ENCODE results near the gene KRT14.

Gene KRT14

GRCh38 chr17:41556931-41557330 lies 29.8 kb downstream of the KRT14 start:
- no peaks in the 10 kb centered on the region for H3K27me3 ChIP-seq (ENCODE audit: control insufficient read depth, insufficient read depth, low read length)
- no peaks in the 10 kb centered on the region for H3K9me3 ChIP-seq (ENCODE audit: control insufficient read depth, insufficient read depth, low read length)

DNA sequence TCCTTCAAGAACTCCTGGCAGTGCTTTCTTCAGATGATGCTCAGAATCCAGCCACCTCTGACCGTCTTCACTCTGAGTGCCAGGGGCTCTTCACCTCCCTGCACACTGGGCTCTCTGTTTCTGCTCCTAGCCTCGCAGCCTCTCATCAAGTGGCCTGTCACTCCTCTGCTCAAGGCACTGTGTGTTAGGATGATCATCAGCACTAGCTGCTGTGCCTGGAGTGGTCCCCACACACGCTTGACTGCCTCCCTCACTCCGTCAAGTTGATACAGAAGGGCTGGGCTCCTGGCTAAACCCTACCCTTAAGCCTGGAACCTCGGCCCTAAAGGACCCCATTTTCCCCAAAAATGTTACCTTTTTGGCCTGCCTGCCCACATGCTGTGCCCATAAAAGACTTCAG lies 30.4 kb downstream of the KRT14 start:
- Histone ChIP-seq H3K4me3 (ENCODE audit: low read depth, low read length) (no peak overlapping the region), H3K9ac (ENCODE audit: low read depth, low read length) (no peak overlapping the region), H3K36me3 (ENCODE audit: control insufficient read depth, insufficient read depth, low read length) (no peaks in the 10 kb centered on the region), H3K4me1 (ENCODE audit: control insufficient read depth, insufficient read depth, low read length) (peaks cover 3% of the 10 kb centered on the region), H3K27me3 (ENCODE audit: control insufficient read depth, insufficient read depth, low read length) (no peaks in the 10 kb centered on the region), H3K9me3 (ENCODE audit: control insufficient read depth, insufficient read depth, low read length) (no peaks in the 10 kb centered on the region)

More at GRCh38 chr17:41556931-41557330, 29.8 kb downstream of the KRT14 start:
- H3K9ac ChIP-seq (ENCODE audit: low read depth, low read length): no peak overlapping the region
- no peak overlapping the region for H3K4me3 ChIP-seq (ENCODE audit: low read depth, low read length)
- H3K36me3 ChIP-seq (ENCODE audit: control insufficient read depth, insufficient read depth, low read length): no peaks in the 10 kb centered on the region
- peaks cover 3% of the 10 kb centered on the region for H3K4me1 ChIP-seq (ENCODE audit: control insufficient read depth, insufficient read depth, low read length)

DNA sequence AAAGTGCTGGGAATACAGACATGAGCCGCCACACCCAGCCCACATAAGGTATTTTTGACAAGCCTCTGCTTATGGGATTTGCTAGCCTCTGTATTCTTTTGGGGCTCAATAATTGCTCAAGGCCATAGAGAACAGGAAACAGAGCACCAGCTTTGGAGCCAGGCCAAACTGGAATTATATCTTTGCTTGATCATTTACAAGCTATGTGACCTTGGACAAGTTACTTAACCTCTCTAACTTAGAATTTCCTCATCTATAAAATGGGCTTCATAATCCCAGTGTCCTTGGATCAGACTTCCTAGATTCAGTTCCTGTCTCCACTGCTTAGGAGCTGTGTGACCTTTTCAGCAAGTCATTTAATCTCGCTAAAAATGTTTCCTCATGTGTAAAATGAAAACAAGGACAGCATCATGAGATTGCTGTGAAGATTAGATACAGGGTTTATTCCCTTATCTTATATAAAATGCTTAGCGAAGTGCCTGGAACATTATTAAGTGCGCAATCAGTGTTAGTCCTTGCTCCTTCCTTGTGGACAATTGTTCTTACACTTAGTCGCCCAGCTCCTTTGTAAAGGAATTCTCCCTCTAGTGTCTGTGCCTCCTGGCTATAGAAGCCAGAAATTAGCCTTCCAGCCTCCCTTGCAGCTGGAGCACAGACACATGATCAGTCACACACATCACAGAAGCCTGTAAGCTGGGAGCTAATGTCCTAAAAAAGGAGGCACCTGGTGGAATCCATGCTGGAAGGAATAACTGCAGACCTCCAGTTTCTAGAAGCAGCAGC lies 31.4 kb downstream of the KRT14 start:
- H3K9me3 ChIP-seq (ENCODE audit: control insufficient read depth, insufficient read depth, low read length): no peaks in the 10 kb centered on the region
- no peak overlapping the region for H3K4me3 ChIP-seq (ENCODE audit: low read depth, low read length)
- H3K36me3 ChIP-seq (ENCODE audit: control insufficient read depth, insufficient read depth, low read length): no peaks in the 10 kb centered on the region
- no peak overlapping the region for H3K9ac ChIP-seq (ENCODE audit: low read depth, low read length)
- peaks cover 3% of the 10 kb centered on the region for H3K4me1 ChIP-seq (ENCODE audit: control insufficient read depth, insufficient read depth, low read length)
- no peaks in the 10 kb centered on the region for H3K27me3 ChIP-seq (ENCODE audit: control insufficient read depth, insufficient read depth, low read length)

DNA sequence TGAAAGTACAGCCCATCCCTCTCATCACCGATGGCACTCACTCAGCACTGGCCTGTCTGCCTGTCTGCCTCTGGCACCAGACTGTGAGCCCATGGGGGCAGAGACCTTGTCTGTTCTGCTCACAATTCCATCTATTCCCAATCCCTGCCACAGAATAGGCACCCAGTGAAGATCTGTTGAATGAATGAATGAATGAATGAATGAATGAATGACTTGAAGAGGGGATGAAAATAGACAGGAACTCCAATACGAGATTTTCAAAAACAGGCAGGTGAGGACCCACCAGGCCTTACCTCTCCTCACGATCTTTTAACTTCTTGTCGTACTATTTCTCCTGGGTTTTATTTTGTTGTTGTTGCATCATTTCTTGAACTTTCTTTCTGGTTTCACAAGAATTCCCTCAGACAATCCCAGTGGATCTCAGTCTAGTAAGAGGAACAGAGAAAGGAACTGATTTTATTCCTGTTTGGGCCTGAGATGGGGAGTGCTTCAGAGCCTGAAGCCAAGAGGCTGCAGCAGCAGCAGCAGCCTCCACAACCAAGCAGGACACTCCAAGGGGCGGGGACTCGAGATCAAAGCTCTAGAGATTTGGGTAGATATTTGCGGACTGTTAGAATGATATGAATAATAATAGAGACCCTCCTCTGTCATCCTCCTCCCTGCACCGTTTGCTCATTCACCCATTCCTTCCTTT lies 32.6 kb downstream of the KRT14 start:
- H3K27me3 ChIP-seq (ENCODE audit: control insufficient read depth, insufficient read depth, low read length): no peaks in the 10 kb centered on the region
- H3K4me3 ChIP-seq (ENCODE audit: low read depth, low read length): no peak overlapping the region
- H3K9me3 ChIP-seq (ENCODE audit: control insufficient read depth, insufficient read depth, low read length): no peaks in the 10 kb centered on the region
- H3K36me3 ChIP-seq (ENCODE audit: control insufficient read depth, insufficient read depth, low read length): no peaks in the 10 kb centered on the region
- H3K4me1 ChIP-seq (ENCODE audit: control insufficient read depth, insufficient read depth, low read length): peaks cover 3% of the 10 kb centered on the region
- H3K9ac ChIP-seq (ENCODE audit: low read depth, low read length): no peak overlapping the region

GRCh38 chr17:41553176-41553575 lies 33.5 kb downstream of the KRT14 start:
- H3K4me1 ChIP-seq (ENCODE audit: control insufficient read depth, insufficient read depth, low read length): peaks cover 3% of the 10 kb centered on the region
- H3K9me3 ChIP-seq (ENCODE audit: control insufficient read depth, insufficient read depth, low read length): no peaks in the 10 kb centered on the region
- peaks cover 3% of the 10 kb centered on the region for H3K27me3 ChIP-seq (ENCODE audit: control insufficient read depth, insufficient read depth, low read length)
- H3K9ac ChIP-seq (ENCODE audit: low read depth, low read length): no peak overlapping the region
- no peak overlapping the region for H3K4me3 ChIP-seq (ENCODE audit: low read depth, low read length)
- H3K36me3 ChIP-seq (ENCODE audit: control insufficient read depth, insufficient read depth, low read length): no peaks in the 10 kb centered on the region

DNA sequence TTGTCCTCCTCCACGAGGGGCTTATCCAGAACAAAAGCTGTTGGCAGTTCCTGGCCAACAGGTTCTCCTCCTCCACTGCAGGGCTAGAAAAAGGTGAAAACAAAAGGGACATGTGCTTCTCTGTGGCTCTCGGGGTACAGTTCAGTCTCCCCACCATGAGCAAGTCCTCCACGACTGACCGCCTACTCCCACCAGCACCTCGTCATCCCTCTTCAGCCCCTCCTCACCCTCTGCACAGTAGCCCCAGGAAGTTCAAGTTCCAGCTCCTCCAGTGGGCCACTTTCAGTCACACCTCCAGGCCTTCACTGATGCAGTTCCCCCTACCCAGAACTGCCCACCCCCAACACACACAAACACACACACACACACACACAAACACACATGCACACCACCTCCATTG lies 34.2 kb downstream of the KRT14 start:
- Histone ChIP-seq H3K36me3 (ENCODE audit: control insufficient read depth, insufficient read depth, low read length) (no peaks in the 10 kb centered on the region), H3K4me3 (ENCODE audit: low read depth, low read length) (no peak overlapping the region), H3K4me1 (ENCODE audit: control insufficient read depth, insufficient read depth, low read length) (peaks cover 3% of the 10 kb centered on the region), H3K9ac (ENCODE audit: low read depth, low read length) (no peak overlapping the region), H3K27me3 (ENCODE audit: control insufficient read depth, insufficient read depth, low read length) (peaks cover 4% of the 10 kb centered on the region), H3K9me3 (ENCODE audit: control insufficient read depth, insufficient read depth, low read length) (no peaks in the 10 kb centered on the region)

- H3K4me1 ChIP-seq (ENCODE audit: control insufficient read depth, insufficient read depth, low read length): peaks cover 3% of the 10 kb centered on the region
- H3K36me3 ChIP-seq (ENCODE audit: control insufficient read depth, insufficient read depth, low read length): no peaks in the 10 kb centered on the region
- no peak overlapping the region for H3K9ac ChIP-seq (ENCODE audit: low read depth, low read length)
- H3K27me3 ChIP-seq (ENCODE audit: control insufficient read depth, insufficient read depth, low read length): peaks cover 4% of the 10 kb centered on the region
- H3K4me3 ChIP-seq (ENCODE audit: low read depth, low read length): no peak overlapping the region
- H3K9me3 ChIP-seq (ENCODE audit: control insufficient read depth, insufficient read depth, low read length): no peaks in the 10 kb centered on the region
Observed at GRCh38 chr17:41551365-41551764, 35.3 kb downstream of the KRT14 start.

- Histone ChIP-seq H3K9ac (ENCODE audit: low read depth, low read length) (no peak overlapping the region), H3K27me3 (ENCODE audit: control insufficient read depth, insufficient read depth, low read length) (peaks cover 4% of the 10 kb centered on the region), H3K4me3 (ENCODE audit: low read depth, low read length) (no peak overlapping the region), H3K4me1 (ENCODE audit: control insufficient read depth, insufficient read depth, low read length) (peaks cover 3% of the 10 kb centered on the region), H3K9me3 (ENCODE audit: control insufficient read depth, insufficient read depth, low read length) (no peaks in the 10 kb centered on the region), H3K36me3 (ENCODE audit: control insufficient read depth, insufficient read depth, low read length) (no peaks in the 10 kb centered on the region)
Observed at GRCh38 chr17:41549596-41550039, 37.1 kb downstream of the KRT14 start.

GRCh38 chr17:41548844-41549595 lies 37.7 kb downstream of the KRT14 start:
- peaks cover 4% of the 10 kb centered on the region for H3K27me3 ChIP-seq (ENCODE audit: control insufficient read depth, insufficient read depth, low read length)
- no peaks in the 10 kb centered on the region for H3K9me3 ChIP-seq (ENCODE audit: control insufficient read depth, insufficient read depth, low read length)
- H3K36me3 ChIP-seq (ENCODE audit: control insufficient read depth, insufficient read depth, low read length): no peaks in the 10 kb centered on the region
- no peak overlapping the region for H3K4me3 ChIP-seq (ENCODE audit: low read depth, low read length)
- no peaks in the 10 kb centered on the region for H3K4me1 ChIP-seq (ENCODE audit: control insufficient read depth, insufficient read depth, low read length)
- H3K9ac ChIP-seq (ENCODE audit: low read depth, low read length): peak overlapping the region; percentile 73

DNA sequence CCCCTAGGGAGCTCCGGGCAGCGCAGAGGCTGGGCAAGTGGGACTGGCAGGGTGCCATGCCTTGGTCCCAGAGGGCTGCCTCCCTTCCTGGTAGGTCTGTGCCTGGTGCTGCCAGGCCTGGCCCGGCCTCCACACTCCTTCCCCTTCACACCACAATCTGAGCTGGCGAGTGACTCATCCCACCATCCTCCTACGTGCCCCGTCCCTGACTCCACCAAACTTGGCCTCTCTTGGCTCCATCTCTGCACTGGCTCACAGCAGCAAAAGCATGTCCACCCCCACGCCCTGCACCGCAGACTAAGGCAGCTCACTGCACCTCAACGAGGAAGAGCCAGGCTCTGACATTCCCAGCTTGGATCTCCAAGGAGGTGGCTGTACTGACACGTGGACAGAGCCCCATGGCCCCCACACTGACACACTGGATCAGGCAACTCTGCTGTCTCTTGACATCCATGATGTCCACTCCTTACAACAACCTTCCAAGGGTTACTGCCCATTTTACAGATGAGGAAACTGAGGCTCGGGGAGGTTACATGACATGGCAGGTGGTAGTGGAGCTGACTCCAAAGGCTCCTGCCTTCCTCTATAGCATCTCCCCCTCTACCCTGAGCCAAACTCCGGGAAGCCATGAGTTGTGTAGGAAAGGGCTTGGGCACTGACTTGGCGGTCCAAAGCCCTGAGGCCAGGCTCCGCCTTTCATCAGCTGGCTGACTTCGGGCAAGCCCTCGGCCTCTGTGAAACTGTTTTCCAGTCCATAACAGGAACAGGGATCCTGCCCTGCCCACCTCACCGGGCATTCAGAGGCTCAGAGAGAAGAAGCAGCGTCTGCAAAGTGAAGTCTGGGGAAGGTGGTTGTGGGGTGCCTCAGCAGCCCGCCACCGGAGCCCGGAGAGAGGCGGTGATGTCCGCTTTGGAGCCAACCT lies 38.5 kb downstream of the KRT14 start:
- H3K27me3 ChIP-seq (ENCODE audit: control insufficient read depth, insufficient read depth, low read length): peaks cover 4% of the 10 kb centered on the region
- H3K4me1 ChIP-seq (ENCODE audit: control insufficient read depth, insufficient read depth, low read length): no peaks in the 10 kb centered on the region
- no peaks in the 10 kb centered on the region for H3K9me3 ChIP-seq (ENCODE audit: control insufficient read depth, insufficient read depth, low read length)
- no peak overlapping the region for H3K9ac ChIP-seq (ENCODE audit: low read depth, low read length)
- H3K36me3 ChIP-seq (ENCODE audit: control insufficient read depth, insufficient read depth, low read length): no peaks in the 10 kb centered on the region
- no peak overlapping the region for H3K4me3 ChIP-seq (ENCODE audit: low read depth, low read length)

DNA sequence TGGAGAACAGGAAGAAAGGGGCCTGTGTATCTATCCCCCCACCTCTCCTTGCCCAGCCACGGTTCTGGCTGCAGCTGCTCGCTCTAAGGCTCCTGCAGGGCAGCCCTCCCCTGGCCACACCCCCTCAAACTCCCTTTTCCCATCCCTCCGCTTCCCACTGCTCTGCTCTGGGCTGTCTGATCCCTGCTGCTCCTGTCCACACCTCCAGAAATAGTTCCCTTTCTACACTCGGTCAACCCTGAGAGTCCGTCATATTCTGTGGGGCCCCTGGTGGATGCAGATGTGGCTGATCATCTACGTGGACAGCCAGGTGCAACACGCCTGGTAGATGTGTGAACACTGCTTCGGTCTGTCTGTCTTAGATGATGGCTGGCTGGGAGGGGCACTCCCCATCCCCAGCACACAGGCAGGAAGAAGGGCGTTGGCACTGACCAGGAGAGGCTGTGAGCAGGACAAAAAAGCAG lies 39.3 kb downstream of the KRT14 start:
- H3K36me3 ChIP-seq (ENCODE audit: control insufficient read depth, insufficient read depth, low read length): no peaks in the 10 kb centered on the region
- H3K9me3 ChIP-seq (ENCODE audit: control insufficient read depth, insufficient read depth, low read length): no peaks in the 10 kb centered on the region
- H3K27me3 ChIP-seq (ENCODE audit: control insufficient read depth, insufficient read depth, low read length): peaks cover 4% of the 10 kb centered on the region
- H3K4me3 ChIP-seq (ENCODE audit: low read depth, low read length): no peak overlapping the region
- H3K9ac ChIP-seq (ENCODE audit: low read depth, low read length): no peak overlapping the region
- no peaks in the 10 kb centered on the region for H3K4me1 ChIP-seq (ENCODE audit: control insufficient read depth, insufficient read depth, low read length)
